BE2C (cell line): ENCODE measurements around the gene HLCS.

Experiments used
- DNase-seq: peaks from one replicate; pipeline ENCODE4 v3.0.0-alpha.2; 2020
- H3K27me3 ChIP-seq: fragments of 250-450 bp; sonication (Bioruptor Pico); 2 replicates; pipeline ENCODE4 v1.5.1; 2020; ENCODE audit warnings: mild to moderate bottlenecking
- H3K36me3 ChIP-seq: fragments of 250-450 bp; sonication (Bioruptor Pico); 2 replicates; pipeline ENCODE4 v1.5.1; 2020; ENCODE audit warnings: mild to moderate bottlenecking
- H3K4me1 ChIP-seq: fragments of 250-450 bp; sonication (Bioruptor Pico); 2 replicates; pipeline ENCODE4 v1.5.1; 2020
- H3K4me3 ChIP-seq: 2 replicates; pipeline ENCODE4 v1.5.1; 2011; ENCODE audit warnings: low read depth, low read length
- H3K9me3 ChIP-seq: fragments of 250-450 bp; sonication (Bioruptor Pico); 2 replicates; pipeline ENCODE4 v1.5.1; 2020
- TF ChIP-seq, protein P1 (sequence below): IDR thresholded peaks from 2 replicates; pipeline ENCODE4 v1.5.1; 2012; ENCODE audit warnings: mild to moderate bottlenecking, low read depth, low read length

HLCS gene

DNA sequence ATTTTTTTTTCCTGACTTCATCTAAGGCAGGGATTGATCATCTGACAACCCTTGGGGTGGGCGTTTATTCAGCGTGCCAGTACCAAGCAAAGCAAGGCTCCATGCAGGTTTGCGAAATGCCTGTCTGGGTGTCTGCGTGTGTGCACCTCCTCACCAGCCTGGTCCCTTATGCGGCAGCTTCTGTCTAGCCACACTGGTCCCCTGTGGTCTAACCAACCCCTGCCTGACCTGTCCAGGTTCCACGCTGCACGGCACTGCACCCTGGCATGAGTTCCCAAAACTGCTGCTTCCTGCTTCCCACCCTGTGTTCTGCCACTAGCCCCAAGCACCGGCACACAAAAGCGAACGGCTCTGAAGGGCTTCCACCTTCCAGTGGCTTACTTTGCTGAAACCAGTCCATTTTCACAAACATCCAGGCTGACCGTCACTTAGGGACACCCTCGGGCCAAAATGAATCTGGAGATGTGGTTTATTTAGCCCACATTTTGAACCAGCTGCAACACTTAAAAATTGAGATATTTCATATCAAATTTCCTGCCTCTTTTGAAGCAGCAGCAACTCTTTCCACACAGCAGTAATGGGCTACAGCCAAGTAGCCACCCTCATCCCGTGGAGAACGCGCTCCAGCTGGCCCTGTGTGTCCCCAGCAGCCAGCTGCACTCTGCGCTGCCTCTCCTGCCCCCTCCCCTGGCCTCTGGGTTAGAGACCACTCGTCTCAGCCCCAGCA, 55.7 kb downstream of the HLCS start:
- DNase-seq, result peak; percentile 32
- Histone ChIP-seq H3K27me3 (no peaks in the 10 kb centered on the region), H3K4me3 (no peak overlapping the region), H3K9me3 (no peaks in the 10 kb centered on the region), H3K4me1 (peaks cover 7% of the 10 kb centered on the region; the same call in 1 of the 2 replicates), H3K36me3 (no peaks in the 10 kb centered on the region)
- TF ChIP-seq, protein P1, sequence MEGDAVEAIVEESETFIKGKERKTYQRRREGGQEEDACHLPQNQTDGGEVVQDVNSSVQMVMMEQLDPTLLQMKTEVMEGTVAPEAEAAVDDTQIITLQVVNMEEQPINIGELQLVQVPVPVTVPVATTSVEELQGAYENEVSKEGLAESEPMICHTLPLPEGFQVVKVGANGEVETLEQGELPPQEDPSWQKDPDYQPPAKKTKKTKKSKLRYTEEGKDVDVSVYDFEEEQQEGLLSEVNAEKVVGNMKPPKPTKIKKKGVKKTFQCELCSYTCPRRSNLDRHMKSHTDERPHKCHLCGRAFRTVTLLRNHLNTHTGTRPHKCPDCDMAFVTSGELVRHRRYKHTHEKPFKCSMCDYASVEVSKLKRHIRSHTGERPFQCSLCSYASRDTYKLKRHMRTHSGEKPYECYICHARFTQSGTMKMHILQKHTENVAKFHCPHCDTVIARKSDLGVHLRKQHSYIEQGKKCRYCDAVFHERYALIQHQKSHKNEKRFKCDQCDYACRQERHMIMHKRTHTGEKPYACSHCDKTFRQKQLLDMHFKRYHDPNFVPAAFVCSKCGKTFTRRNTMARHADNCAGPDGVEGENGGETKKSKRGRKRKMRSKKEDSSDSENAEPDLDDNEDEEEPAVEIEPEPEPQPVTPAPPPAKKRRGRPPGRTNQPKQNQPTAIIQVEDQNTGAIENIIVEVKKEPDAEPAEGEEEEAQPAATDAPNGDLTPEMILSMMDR, result no peak

DNA sequence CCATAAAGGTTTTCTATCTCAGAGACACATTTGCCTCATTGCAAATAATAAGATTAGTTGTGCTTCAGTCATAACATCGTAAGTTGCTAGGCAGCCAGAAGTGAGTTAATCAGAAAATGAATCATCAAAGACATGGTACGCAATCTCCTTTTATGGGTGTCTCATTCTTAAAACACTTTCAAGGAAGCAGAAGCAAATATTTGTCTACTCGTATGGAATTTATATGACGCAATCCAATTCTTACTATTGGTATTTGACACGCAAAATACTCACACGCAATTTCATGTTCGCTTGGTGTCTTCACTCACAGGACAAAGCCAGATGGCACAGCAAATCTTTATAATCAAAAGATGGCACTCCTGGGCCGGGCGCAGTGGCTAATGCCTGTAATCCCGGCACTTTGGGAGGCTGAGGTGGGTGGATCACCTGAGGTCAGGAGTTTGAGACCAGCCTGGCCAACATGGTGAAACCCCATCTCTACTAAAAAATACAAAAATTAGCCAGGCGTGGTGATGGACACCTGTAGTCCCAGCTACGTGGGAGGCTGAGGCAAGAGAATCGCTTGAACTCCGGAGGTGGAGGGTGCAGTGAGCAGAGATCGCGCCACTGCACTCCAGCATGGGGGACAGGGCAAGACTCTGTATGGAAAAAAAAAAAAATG, 56.4 kb downstream of the HLCS start:
- peaks cover 7% of the 10 kb centered on the region; the same call in 1 of the 2 replicates for H3K4me1 ChIP-seq
- no peaks in the 10 kb centered on the region for H3K36me3 ChIP-seq
- H3K4me3 ChIP-seq, result no peak overlapping the region
- DNase-seq, result no peak
- TF ChIP-seq, protein P1, result no peak
- H3K9me3 ChIP-seq, result no peaks in the 10 kb centered on the region
- no peaks in the 10 kb centered on the region for H3K27me3 ChIP-seq

DNA sequence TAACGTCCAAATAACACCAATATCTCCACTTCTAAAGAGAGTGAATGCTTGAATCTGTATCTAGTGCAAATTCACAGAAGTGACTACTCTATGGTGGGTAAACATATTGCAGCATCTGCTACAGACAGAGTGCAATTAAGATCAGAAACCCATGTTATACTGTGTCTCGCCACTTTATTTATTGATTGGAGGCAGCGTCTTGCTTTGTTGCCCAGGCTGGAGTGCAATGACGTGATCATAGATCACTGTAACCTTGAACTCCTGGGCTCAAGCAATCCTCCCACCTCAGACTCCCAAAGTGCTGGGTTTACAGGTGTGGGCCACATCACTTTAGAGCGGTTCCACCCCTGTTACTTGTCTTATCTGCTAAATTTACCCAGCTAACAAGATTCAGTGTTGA, 57.0 kb downstream of the HLCS start:
- H3K36me3 ChIP-seq, result no peaks in the 10 kb centered on the region
- no peak overlapping the region for H3K4me3 ChIP-seq
- no peaks in the 10 kb centered on the region for H3K9me3 ChIP-seq
- H3K4me1 ChIP-seq, result peaks cover 7% of the 10 kb centered on the region; the same call in 1 of the 2 replicates
- no peaks in the 10 kb centered on the region for H3K27me3 ChIP-seq
- TF ChIP-seq, protein P1, result no peak
- no peak for DNase-seq

DNA sequence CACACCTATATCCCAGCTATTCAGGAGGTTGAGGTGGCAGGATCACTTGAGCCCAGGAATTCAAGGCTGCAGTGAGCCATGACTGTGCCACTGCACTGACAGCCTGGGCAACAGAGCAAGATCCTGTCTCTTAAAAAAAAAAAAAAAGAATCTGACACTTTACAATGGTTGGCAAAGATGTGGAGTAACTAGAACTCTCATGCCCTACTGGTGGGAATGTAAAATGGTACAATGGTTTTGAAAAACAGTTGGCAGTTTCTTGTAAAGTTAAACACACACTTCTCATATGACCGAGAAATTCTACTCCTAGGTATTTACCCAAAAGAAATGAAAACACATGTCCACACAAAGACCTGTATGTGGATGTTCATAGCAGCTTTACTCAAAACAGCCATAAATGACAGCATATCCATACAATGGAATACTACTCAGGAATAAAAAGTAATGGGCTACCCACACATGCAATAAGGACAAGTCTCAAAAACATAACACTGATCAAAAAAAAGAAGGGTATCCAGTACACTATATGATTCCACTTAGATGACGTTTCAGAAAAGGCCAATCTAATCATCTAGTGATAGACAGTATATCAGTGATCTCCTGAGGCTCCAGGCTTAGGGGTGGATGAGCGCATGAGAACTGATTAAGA, 58.1 kb downstream of the HLCS start:
- H3K4me3 ChIP-seq, result no peak overlapping the region
- TF ChIP-seq, protein P1, result no peak
- H3K36me3 ChIP-seq, result no peaks in the 10 kb centered on the region
- DNase-seq, result no peak
- H3K9me3 ChIP-seq, result no peaks in the 10 kb centered on the region
- peaks cover 7% of the 10 kb centered on the region; the same call in 1 of the 2 replicates for H3K4me1 ChIP-seq
- H3K27me3 ChIP-seq, result no peaks in the 10 kb centered on the region

DNA sequence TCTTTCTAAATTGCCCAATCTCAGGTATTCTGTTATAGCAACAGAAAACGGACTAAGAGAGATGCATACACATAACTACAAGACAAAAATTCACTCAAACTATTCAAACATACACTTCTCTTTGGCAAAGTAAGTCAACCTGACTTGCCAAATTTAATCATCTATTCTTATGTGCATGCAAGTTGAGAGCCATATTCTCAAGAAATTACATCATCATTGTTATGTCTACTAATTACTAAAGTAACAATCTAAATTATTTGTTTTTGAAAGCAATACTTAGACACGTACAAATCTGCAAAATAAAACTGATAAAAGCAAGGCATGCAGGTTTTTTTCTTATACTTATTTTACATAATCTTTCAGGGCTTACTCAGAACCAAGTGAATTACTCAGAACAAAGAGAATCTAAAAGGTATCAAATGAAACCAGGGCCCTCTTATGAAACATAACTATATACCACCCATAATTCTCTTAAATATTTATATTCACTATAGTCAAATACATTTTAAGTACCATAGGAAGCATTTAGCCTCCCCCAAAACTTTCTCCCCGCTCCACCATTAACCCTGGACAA, 62.3 kb downstream of the HLCS start:
- no peaks in the 10 kb centered on the region for H3K4me1 ChIP-seq
- DNase-seq, result no peak
- H3K36me3 ChIP-seq, result no peaks in the 10 kb centered on the region
- H3K4me3 ChIP-seq, result no peak overlapping the region
- TF ChIP-seq, protein P1, result no peak
- H3K9me3 ChIP-seq, result no peaks in the 10 kb centered on the region
- no peaks in the 10 kb centered on the region for H3K27me3 ChIP-seq

DNA sequence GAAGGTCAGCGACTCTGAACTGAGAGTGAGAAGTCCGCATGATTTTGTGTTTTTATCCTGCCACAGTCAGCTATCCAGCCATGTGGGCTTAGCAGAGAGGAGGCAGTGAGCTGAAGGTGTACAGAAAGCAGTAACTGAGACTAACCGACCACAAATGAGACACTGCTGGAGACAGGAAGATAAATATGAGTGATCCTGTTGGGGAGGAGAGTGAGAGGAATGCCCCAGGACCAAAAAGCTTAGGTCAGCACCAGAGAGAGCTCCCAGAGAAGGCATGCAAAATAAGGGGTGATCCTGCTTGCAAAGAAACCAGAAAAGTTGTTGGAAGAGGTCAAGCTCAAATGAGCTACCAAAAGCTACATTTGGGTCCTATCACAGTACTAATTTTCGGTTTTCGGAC, 63.7 kb downstream of the HLCS start:
- no peak overlapping the region for H3K4me3 ChIP-seq
- no peaks in the 10 kb centered on the region for H3K36me3 ChIP-seq
- H3K9me3 ChIP-seq, result no peaks in the 10 kb centered on the region
- no peak for DNase-seq
- H3K27me3 ChIP-seq, result no peaks in the 10 kb centered on the region
- H3K4me1 ChIP-seq, result no peaks in the 10 kb centered on the region
- TF ChIP-seq, protein P1, result no peak
